Ishikawa (cell line): ENCODE data around the gene MGAM2.

ENCODE experiments used
- CEBPB ChIP-seq: IDR thresholded peaks from 2 replicates; pipeline ENCODE4 v1.6.1; 2012
- CREB1 ChIP-seq: IDR thresholded peaks from 2 replicates; pipeline ENCODE4 v1.6.1; 2012; ENCODE audit warnings: low read depth
- EGR1 ChIP-seq: IDR thresholded peaks from 2 replicates; pipeline ENCODE4 v1.6.1; 2012
- EP300 ChIP-seq: IDR thresholded peaks from 2 replicates; pipeline ENCODE4 v1.6.1; 2012; ENCODE audit warnings: borderline replicate concordance
- FOXM1 ChIP-seq: IDR thresholded peaks from 2 replicates; pipeline ENCODE4 v1.6.1; 2012; ENCODE audit warnings: low read depth, borderline replicate concordance
- NFIC ChIP-seq: IDR thresholded peaks from 2 replicates; pipeline ENCODE4 v1.6.1; 2012
- RAD21 ChIP-seq: IDR thresholded peaks from 2 replicates; pipeline ENCODE4 v1.6.1; 2012; ENCODE audit warnings: low read depth
- REST ChIP-seq: IDR thresholded peaks from 2 replicates; pipeline ENCODE4 v1.6.1; 2012; ENCODE audit warnings: low read depth, mild to moderate bottlenecking
- TAF1 ChIP-seq: IDR thresholded peaks from 2 replicates; pipeline ENCODE4 v1.6.1; 2012; ENCODE audit warnings: low read depth, mild to moderate bottlenecking
- TCF12 ChIP-seq: IDR thresholded peaks from 2 replicates; pipeline ENCODE4 v1.6.1; 2012; ENCODE audit warnings: low read depth
- TEAD4 ChIP-seq: IDR thresholded peaks from 2 replicates; pipeline ENCODE4 v1.6.1; 2012
- USF1 ChIP-seq: IDR thresholded peaks from 2 replicates; pipeline ENCODE4 v1.6.1; 2012
- YY1 ChIP-seq: IDR thresholded peaks from 2 replicates; pipeline ENCODE4 v1.6.1; 2012; ENCODE audit warnings: low read depth
- ZBTB7A ChIP-seq: IDR thresholded peaks from 2 replicates; pipeline ENCODE4 v1.6.1; 2012; ENCODE audit warnings: low read depth
- TF ChIP-seq, protein P1 (sequence below): IDR thresholded peaks from 2 replicates; pipeline ENCODE4 v1.6.1; 2012

The MGAM2 gene

DNA sequence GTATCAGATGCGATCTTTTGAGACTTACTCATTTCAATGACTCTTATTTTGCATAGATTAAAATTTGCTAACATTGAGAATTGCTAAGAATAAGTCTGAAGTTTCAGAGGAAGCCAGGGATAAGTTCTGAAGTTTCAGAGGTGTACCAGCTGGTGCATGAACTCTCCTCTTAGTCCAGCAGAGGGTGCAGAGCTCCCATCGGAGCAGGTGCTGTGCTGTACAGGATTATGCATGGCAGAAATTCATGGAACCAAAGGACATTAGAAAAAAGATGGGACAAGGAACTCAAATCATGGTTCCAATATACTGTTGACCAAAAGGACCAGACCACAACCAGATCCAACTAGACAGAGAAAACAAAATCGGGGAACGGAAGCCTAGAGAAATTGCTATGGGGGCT is 41.9 kb downstream of the MGAM2 start:
- TF ChIP-seq RAD21 (peak; percentile 35), YY1 (no peak)

DNA sequence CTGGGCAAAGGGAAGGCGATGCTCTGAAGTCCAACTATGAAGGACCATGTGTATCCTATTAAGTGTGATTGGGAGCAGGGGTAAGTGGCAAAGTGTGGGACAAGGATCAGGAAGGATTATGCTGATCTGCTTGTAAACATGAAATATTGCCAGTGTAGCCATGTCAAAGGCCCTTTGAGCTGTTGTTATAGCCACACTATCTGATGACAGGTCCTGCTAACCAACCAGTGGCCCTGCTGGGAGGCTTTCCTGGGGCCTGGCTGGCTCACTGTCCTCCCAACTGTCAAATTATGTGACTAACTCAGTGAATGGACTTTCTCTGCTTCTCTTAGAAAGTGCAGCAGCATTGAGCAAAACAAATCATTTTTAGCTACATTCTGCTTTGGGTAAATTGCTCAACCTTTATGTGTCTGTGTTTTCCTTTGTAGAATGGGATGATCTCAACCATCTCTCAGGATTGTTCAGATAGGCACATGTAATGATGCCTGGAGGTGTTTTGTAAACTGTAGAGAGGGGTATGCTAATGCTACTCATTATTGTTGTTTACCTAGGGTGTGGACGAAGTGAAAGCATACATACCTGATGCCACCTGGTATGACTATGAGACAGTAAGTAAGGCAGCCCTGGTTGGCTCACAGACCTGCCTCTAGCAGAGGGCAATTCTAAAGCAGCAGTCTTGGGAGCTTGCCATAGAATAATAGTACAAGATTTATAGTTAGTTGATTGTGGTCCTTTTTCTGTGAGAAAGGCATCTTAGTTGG is 47.4 kb downstream of the MGAM2 start:
- TF ChIP-seq RAD21 (no peak), REST (no peak), TAF1 (no peak), EP300 (no peak), USF1 (no peak), TCF12 (no peak), CEBPB (no peak), ZBTB7A (no peak), CREB1 (no peak)

- no peak for TF ChIP-seq TEAD4
- TF ChIP-seq CREB1, result no peak
- TF ChIP-seq TAF1, result no peak
- TF ChIP-seq REST, result no peak
- TF ChIP-seq RAD21, result no peak
- TF ChIP-seq FOXM1, result no peak
- TF ChIP-seq TCF12, result no peak
- TF ChIP-seq ZBTB7A, result no peak
- no peak for TF ChIP-seq CEBPB
- no peak for TF ChIP-seq NFIC
- TF ChIP-seq, protein P1, sequence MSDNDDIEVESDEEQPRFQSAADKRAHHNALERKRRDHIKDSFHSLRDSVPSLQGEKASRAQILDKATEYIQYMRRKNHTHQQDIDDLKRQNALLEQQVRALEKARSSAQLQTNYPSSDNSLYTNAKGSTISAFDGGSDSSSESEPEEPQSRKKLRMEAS, result no peak
- TF ChIP-seq USF1, result no peak
- no peak for TF ChIP-seq EP300
- TF ChIP-seq YY1, result no peak
- no peak for TF ChIP-seq EGR1
Measured at GRCh38 chr7:142161921-142162320, 50.4 kb downstream of the MGAM2 start.

- TF ChIP-seq, protein P1, result no peak
- TF ChIP-seq FOXM1 (no peak), TCF12 (no peak), YY1 (0 out of 2 replicates have a peak, but pooled peaks have one; percentile 14), USF1 (no peak), EP300 (no peak), REST (peak; percentile 86), NFIC (no peak)
Measured at GRCh38 chr7:142168746-142169145, 57.2 kb downstream of the MGAM2 start.
